Loucy (cell line): ENCODE results near the gene GALNT9.

ENCODE experiments used
- EZH2phosphoT487 ChIP-seq: fragments of 200-600 bp; IDR thresholded peaks from 2 replicates; pipeline ENCODE4 v1.6.1; 2018; ENCODE audit warnings: antibody characterized with exemption, mild to moderate bottlenecking, moderate library complexity, borderline replicate concordance
- TF ChIP-seq, protein P1 (sequence below): fragments of 200-600 bp; sonication (generic); conservative IDR thresholded peaks from 2 replicates; pipeline ENCODE4 v1.5.1; 2014; ENCODE audit warnings: mild to moderate bottlenecking, antibody characterized with exemption, low read length

DNA sequence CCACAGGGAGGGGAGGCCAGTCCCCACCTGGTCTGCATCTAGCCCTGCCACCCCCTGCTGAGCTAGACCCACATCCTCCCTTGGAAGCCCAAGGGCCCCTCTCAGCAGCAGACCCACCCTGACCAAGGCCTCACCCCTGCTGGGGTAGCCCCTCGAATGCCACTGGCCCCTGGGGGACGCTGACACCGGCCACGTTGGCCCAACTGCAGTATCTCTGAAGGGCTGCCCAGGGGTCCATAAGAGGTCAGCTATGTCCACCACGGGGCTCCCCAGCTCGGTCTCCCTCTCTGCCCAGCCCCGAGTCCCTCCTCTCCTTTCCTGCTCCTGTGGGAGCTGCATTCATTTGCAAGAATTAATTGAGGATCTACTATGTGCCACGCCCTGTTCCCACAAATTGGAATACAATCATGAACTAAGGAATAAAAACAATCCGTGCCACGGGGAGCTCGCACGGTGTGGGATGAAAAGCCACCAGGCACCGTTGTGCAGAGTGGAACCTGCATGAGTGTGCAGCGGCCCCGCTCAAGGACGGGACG lies 71.4 kb downstream of the GALNT9 start:
- TF ChIP-seq, protein P1, sequence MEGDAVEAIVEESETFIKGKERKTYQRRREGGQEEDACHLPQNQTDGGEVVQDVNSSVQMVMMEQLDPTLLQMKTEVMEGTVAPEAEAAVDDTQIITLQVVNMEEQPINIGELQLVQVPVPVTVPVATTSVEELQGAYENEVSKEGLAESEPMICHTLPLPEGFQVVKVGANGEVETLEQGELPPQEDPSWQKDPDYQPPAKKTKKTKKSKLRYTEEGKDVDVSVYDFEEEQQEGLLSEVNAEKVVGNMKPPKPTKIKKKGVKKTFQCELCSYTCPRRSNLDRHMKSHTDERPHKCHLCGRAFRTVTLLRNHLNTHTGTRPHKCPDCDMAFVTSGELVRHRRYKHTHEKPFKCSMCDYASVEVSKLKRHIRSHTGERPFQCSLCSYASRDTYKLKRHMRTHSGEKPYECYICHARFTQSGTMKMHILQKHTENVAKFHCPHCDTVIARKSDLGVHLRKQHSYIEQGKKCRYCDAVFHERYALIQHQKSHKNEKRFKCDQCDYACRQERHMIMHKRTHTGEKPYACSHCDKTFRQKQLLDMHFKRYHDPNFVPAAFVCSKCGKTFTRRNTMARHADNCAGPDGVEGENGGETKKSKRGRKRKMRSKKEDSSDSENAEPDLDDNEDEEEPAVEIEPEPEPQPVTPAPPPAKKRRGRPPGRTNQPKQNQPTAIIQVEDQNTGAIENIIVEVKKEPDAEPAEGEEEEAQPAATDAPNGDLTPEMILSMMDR, result no peak
- no peak for TF ChIP-seq EZH2phosphoT487
